Mucosa of descending colon (tissue), 3 donors: Measurements from ENCODE around the gene MAML2. TPM values are rescaled to one million over a fixed set of nuclear protein-coding genes. Genes with fewer than 3 reads are reported as not detected.

Source experiments
- ATAC-seq: fragments of 200-7000 bp; cut with Tn5 transposase; one replicate; pipeline ENCODE4 v1.9.1; 2020; ENCODE audit warnings: mild to moderate bottlenecking, moderate library complexity
- DNase-seq, 3 donors: peaks; one replicate each; pipeline ENCODE4 v3.0.0-alpha.2; 2020
- H3K36me3 ChIP-seq: fragments of 200-600 bp; one replicate; pipeline ENCODE4 v1.8.0; 2021; ENCODE audit warnings: low read depth, mild to moderate bottlenecking
- H3K4me1 ChIP-seq: fragments of 200-600 bp; one replicate; pipeline ENCODE4 v1.8.0; 2021; ENCODE audit warnings: low read depth, mild to moderate bottlenecking
- H3K4me3 ChIP-seq: fragments of 200-600 bp; one replicate; pipeline ENCODE4 v1.8.0; 2021; ENCODE audit warnings: mild to moderate bottlenecking
- H3K9me3 ChIP-seq: fragments of 200-600 bp; one replicate; pipeline ENCODE4 v1.8.0; 2021; ENCODE audit warnings: mild to moderate bottlenecking
- CTCF ChIP-seq: fragments of 200-600 bp; IDR thresholded peaks from one replicate; pipeline ENCODE4 v1.8.0; 2022; ENCODE audit warnings: antibody characterized with exemption, mild to moderate bottlenecking
- intact Hi-C, 2 donors: fragments of 100-400 bp; cut with DNase I in 1 of 2; cut with micrococcal nuclease in 1 of 2; formaldehyde crosslinking; loops; one replicate each; pipeline versions ENCODE4 v1.11.0 to v1.11.1; 2022; cut with DNase I, micrococcal nuclease
- total RNA-seq, 3 donors: library from RNA; stranded (reverse); fragmentation: NEBNext Ultra II Directional in 2 of 3; extraction: Animal tissue kit (Norgen Biotek cat#: 25700) in 2 of 3; gene quantifications; one replicate each; pipeline versions ENCODE4 v1.2.1 to v1.2.4, GENCODE V29; 2021 to 2023
- donor health status: DM: no; HTN: no; CAD: no; lungs with moderate emphysema.
- donor health status: DM: no; HTN: no; CAD: no.
- donor health status: DM: no; HTN: yes; CAD: no.

MAML2 gene
- total RNA-seq, 3 donors from 2014 or later: 15.2 to 26.4 (median 15.8) TPM

GRCh38 chr11:96221244-96222070, 121.5 kb downstream of the MAML2 start:
- intact Hi-C loops: no loop called here
- TF ChIP-seq CTCF: no peak
- ATAC-seq (peak; percentile 17), DNase-seq (no peak)
- no peaks in the 10 kb centered on the region for H3K9me3 ChIP-seq
- H3K4me1 ChIP-seq: peaks cover 8% of the 10 kb centered on the region
- no peaks in the 10 kb centered on the region for H3K36me3 ChIP-seq
- no peak overlapping the region for H3K4me3 ChIP-seq

- no peaks in the 10 kb centered on the region for H3K9me3 ChIP-seq
- DNase-seq: no peak
- H3K4me3 ChIP-seq: no peak overlapping the region
- peaks cover 22% of the 10 kb centered on the region for H3K4me1 ChIP-seq
- peak; percentile 53 for ATAC-seq
- no peak for TF ChIP-seq CTCF
- no peaks in the 10 kb centered on the region for H3K36me3 ChIP-seq
- intact Hi-C loops: no loop called here
These were observed 122.9 kb downstream of the MAML2 start for GRCh38 chr11:96219981-96220623.

- no peak for TF ChIP-seq CTCF
- H3K4me3 ChIP-seq: no peak overlapping the region
- H3K36me3 ChIP-seq: no peaks in the 10 kb centered on the region
- no peak for ATAC-seq
- H3K4me1 ChIP-seq: peaks cover 29% of the 10 kb centered on the region
- no peak for DNase-seq
- intact Hi-C loops: no loop called here
- no peaks in the 10 kb centered on the region for H3K9me3 ChIP-seq
These were observed 124.1 kb downstream of the MAML2 start for GRCh38 chr11:96218901-96219300.

GRCh38 chr11:96218006-96218405, 125.0 kb downstream of the MAML2 start:
- ATAC-seq (no peak), DNase-seq (no peak)
- intact Hi-C loops: no loop called here
- TF ChIP-seq CTCF: no peak
- Histone ChIP-seq H3K4me3 (no peak overlapping the region), H3K36me3 (no peaks in the 10 kb centered on the region), H3K4me1 (peaks cover 29% of the 10 kb centered on the region), H3K9me3 (no peaks in the 10 kb centered on the region)

GRCh38 chr11:96217206-96217605, 125.8 kb downstream of the MAML2 start:
- no peaks in the 10 kb centered on the region for H3K36me3 ChIP-seq
- intact Hi-C loops: no loop called here
- no peak overlapping the region for H3K4me3 ChIP-seq
- no peak for DNase-seq
- peaks cover 32% of the 10 kb centered on the region for H3K4me1 ChIP-seq
- ATAC-seq: no peak
- TF ChIP-seq CTCF: no peak
- H3K9me3 ChIP-seq: no peaks in the 10 kb centered on the region
